Measurements from ENCODE around the gene TMEM9. TPM values are rescaled to one million over a fixed set of nuclear protein-coding genes. Genes with fewer than 3 reads are reported as not detected.

TMEM9 gene
- total RNA-seq, 6 experiments from 2014 or later, result 60.3 to 72.7 (median 64.9) TPM

DNA sequence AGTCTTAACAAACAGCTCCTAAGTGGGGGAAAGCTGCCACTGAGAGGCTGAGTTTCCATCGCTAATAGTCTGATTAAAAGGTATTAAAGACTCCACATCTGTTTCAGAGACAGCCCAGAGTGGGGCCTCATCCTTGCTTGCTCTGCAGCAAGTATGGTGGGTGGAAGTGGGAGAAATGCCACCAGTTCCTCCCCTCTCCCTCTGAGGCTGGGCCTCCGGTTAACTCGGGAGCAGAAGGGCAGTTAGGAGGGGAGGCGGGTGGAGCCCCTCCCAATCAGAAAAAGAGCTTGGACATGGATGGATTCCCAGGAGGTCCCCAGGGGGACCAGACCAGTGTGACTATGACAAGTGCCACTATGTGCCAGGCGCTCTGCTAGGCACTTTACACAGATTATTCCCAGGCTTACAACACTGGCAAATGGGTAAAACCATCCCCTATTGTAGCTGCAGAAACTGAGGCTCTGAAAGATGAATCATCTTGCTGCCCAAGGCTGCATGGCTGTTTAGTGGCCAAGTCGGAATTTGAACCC is 15.9 kb downstream of the TMEM9 start:
- no peak for DNase-seq
- TF ChIP-seq, protein P1, sequence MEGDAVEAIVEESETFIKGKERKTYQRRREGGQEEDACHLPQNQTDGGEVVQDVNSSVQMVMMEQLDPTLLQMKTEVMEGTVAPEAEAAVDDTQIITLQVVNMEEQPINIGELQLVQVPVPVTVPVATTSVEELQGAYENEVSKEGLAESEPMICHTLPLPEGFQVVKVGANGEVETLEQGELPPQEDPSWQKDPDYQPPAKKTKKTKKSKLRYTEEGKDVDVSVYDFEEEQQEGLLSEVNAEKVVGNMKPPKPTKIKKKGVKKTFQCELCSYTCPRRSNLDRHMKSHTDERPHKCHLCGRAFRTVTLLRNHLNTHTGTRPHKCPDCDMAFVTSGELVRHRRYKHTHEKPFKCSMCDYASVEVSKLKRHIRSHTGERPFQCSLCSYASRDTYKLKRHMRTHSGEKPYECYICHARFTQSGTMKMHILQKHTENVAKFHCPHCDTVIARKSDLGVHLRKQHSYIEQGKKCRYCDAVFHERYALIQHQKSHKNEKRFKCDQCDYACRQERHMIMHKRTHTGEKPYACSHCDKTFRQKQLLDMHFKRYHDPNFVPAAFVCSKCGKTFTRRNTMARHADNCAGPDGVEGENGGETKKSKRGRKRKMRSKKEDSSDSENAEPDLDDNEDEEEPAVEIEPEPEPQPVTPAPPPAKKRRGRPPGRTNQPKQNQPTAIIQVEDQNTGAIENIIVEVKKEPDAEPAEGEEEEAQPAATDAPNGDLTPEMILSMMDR (IDR thresholded peaks at IDR 0.05), result no peak
- H3K9me3 Mint-ChIP-seq, result no peaks in the 10 kb centered on the region
- H3K27me3 Mint-ChIP-seq (ENCODE audit: insufficient read depth), result no peaks in the 10 kb centered on the region; the same call in 1 of the 2 replicates
- peak overlapping the region; percentile 73 for H3K27ac Mint-ChIP-seq
- peaks cover 25% of the 10 kb centered on the region for H3K36me3 Mint-ChIP-seq (ENCODE audit: low read depth)
- no peak overlapping the region for H3K4me3 Mint-ChIP-seq
- H3K4me1 Mint-ChIP-seq (ENCODE audit: low read depth), result peaks cover 30% of the 10 kb centered on the region

DNA sequence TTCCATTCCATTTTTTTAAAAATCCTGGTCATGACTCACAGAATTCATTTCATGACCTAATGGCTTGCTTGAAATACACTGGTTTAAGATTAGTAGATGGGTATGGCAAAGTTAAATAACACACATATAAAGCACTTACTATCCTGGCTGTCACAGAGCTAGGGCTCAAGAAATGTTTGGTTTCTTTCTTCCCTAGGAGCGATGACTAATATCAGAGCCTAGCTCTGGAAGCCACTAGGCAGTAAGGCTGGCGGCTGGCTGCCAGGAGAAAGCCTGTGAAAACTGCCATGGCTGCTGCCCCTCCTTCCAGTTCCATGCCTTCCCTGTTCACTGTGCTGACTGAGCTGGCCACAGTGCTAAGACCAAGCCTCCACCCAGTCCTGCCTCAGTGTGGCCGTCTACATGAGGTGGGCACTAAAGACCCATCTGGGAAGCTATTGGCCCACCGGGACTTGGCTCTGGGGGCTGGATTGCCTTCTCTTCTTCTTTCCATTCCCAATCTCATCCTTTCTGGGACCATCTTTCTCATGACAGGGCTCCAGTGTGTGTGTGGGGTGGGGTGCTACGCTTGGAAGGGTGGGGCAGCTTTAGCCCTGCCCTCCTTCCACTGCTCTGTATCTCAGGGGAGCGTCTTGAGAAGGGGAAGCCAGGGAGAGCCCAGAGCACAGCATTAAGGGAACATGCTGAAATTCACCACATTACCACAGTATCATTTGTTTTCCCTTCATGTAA is 16.5 kb downstream of the TMEM9 start:
- Mint-ChIP-seq H3K9me3 (no peaks in the 10 kb centered on the region), H3K4me1 (ENCODE audit: low read depth) (peaks cover 30% of the 10 kb centered on the region), H3K4me3 (no peak overlapping the region), H3K27me3 (ENCODE audit: insufficient read depth) (peaks cover 1% of the 10 kb centered on the region), H3K27ac (peak overlapping the region; percentile 73), H3K36me3 (ENCODE audit: low read depth) (peaks cover 21% of the 10 kb centered on the region)
- TF ChIP-seq, protein P1 (IDR thresholded peaks at IDR 0.05), result no peak
- DNase-seq, result peak; percentile 96

DNA sequence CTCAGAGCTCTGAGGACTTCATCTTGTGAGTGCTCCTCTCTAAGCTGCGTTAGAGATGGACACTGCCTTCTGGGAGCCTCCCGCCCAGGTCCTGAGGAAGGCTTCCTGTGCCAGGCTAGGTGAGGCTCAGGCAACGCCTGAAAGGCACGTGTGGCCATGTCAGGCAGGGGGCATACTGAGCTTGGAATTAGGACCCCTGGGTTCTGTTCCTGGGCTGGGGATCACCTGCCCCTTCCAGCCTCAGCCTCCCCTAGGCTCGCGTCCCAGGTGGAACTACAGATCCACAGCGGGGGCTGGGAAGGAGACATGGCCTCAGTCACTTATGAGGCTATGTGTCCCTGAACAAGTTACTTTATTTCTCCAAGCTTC is 17.3 kb downstream of the TMEM9 start:
- H3K36me3 Mint-ChIP-seq (ENCODE audit: low read depth), result peaks cover 18% of the 10 kb centered on the region
- H3K9me3 Mint-ChIP-seq, result no peaks in the 10 kb centered on the region
- H3K27me3 Mint-ChIP-seq (ENCODE audit: insufficient read depth), result peaks cover 1% of the 10 kb centered on the region

DNA sequence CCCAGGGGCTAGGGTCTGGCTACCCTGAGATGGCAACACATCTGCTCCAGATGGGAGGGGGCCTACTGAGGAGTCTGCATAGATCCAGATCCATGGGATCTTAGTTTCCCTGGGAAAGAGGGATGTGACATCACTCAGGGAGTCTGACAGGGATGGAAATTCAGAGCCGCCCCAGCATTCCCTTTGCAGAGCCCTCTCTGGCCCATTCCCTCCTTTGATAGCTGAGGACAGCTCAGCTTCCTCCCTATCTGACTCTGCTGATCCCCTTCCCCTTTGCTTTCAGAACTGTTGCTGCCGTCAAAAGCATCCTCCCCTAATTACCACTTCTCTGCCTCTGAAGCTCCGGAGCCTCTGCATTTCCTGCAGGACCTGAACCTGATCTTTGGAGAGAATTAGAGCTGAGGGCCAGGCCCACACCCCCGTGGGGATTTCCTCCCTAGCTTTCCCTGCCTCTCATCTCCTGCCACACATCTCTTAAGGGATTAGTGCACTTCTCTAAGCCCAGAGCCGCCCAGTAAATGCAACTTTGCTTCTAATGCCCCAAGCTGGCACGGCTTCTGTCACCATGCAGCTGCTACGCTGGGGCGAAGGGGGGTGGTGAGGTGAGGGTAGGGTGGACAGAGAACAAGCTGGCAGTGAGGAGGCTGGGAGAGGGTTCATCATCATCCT is 17.8 kb downstream of the TMEM9 start:
- Mint-ChIP-seq H3K36me3 (ENCODE audit: low read depth) (peaks cover 18% of the 10 kb centered on the region), H3K27me3 (ENCODE audit: insufficient read depth) (peaks cover 4% of the 10 kb centered on the region), H3K4me1 (ENCODE audit: low read depth) (peaks cover 30% of the 10 kb centered on the region), H3K27ac (no peak overlapping the region), H3K9me3 (no peaks in the 10 kb centered on the region), H3K4me3 (no peak overlapping the region)
- TF ChIP-seq, protein P1 (IDR thresholded peaks at IDR 0.05), result no peak
- no peak for DNase-seq

More for the DNA sequence above, 17.3 kb downstream of the TMEM9 start:
- no peak overlapping the region for H3K4me3 Mint-ChIP-seq
- peak overlapping the region; percentile 73 for H3K27ac Mint-ChIP-seq
- TF ChIP-seq, protein P1 (IDR thresholded peaks at IDR 0.05), result no peak
- no peak for DNase-seq
- H3K4me1 Mint-ChIP-seq (ENCODE audit: low read depth), result peaks cover 30% of the 10 kb centered on the region

DNA sequence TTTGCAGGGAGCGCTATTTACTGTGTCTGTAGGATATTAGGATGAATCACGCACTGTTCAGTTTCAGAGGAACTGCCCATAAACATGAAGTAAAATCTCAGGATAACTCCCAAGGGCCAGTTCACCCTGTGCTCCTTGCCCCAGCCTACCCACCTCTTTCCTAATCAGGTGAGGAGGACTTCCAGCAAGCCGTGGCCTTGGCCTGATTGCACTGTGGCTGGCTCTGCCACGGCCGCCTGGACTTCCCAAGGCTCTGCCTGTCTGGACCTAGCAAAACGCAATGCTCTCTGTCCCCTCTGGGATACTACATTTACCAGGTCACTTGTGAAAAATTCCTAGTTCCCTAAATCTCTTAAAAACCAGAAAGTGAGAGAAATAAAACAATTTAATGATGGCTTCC is 19.9 kb downstream of the TMEM9 start:
- H3K9me3 Mint-ChIP-seq, result no peaks in the 10 kb centered on the region
- peaks cover 27% of the 10 kb centered on the region for H3K4me1 Mint-ChIP-seq (ENCODE audit: low read depth)
- H3K4me3 Mint-ChIP-seq, result no peak overlapping the region
- DNase-seq, result no peak
- TF ChIP-seq, protein P1 (IDR thresholded peaks at IDR 0.05), result no peak
- peaks cover 5% of the 10 kb centered on the region for H3K27me3 Mint-ChIP-seq (ENCODE audit: insufficient read depth)
- peaks cover 18% of the 10 kb centered on the region for H3K36me3 Mint-ChIP-seq (ENCODE audit: low read depth)
- no peak overlapping the region for H3K27ac Mint-ChIP-seq

All from HFFc6 (cell line).